Testis (tissue), 2 donors: ENCODE measurements around the gene PNKP.

Experiments used
- CTCF ChIP-seq, 3 experiments: fragments of 450-650 bp in 2 of 3; fragments of 200-600 bp in 1 of 3; sonication (generic) in 1 of 3; IDR thresholded peaks; one replicate each; pipeline ENCODE4 v1.5.1; 2016 to 2019; ENCODE audit warnings: antibody characterized with exemption in 3 of 3, mild to moderate bottlenecking in 2 of 3, moderate library complexity in 1 of 3
- POLR2A ChIP-seq: fragments of 450-650 bp; IDR thresholded peaks from one replicate; pipeline ENCODE4 v1.6.1; 2017; ENCODE audit warnings: antibody characterized with exemption, mild to moderate bottlenecking, moderate library complexity

GRCh38 chr19:49862391-49863253 lies 4.8 kb downstream of the PNKP start:
- no peak for TF ChIP-seq CTCF (IDR thresholded peaks at IDR 0.05)
- no peak for TF ChIP-seq POLR2A
